Stimulated activated naive CD8-positive, alpha-beta T cell treated with anti-CD3 and anti-CD28 coated beads, Interleukin-15, Interleukin-2, amounts not matched to agents 100 ng/mL and 50 ng/mL, for 24 hours (primary cell): ENCODE data around the gene CDC25B.

Experiments
- H3K27ac Mint-ChIP-seq: one replicate; pipeline ENCODE4 v1.8.0; 2021; ENCODE audit warnings: mild to moderate bottlenecking, mixed read lengths
- H3K27me3 Mint-ChIP-seq: one replicate; pipeline ENCODE4 v1.8.0; 2021; ENCODE audit warnings: mixed read lengths
- H3K36me3 Mint-ChIP-seq: one replicate; pipeline ENCODE4 v1.8.0; 2021; ENCODE audit warnings: low read depth, mixed read lengths
- H3K4me1 Mint-ChIP-seq: one replicate; pipeline ENCODE4 v1.8.0; 2021; ENCODE audit warnings: low read depth, mixed read lengths
- H3K4me3 Mint-ChIP-seq: one replicate; pipeline ENCODE4 v1.8.0; 2021; ENCODE audit warnings: mild to moderate bottlenecking, mixed read lengths
- H3K9me3 Mint-ChIP-seq: one replicate; pipeline ENCODE4 v1.8.0; 2021; ENCODE audit warnings: mixed read lengths

CDC25B gene

GRCh38 chr20:3757268-3757667 lies 38.8 kb upstream of the CDC25B start:
- Mint-ChIP-seq H3K9me3 (no peaks in the 10 kb centered on the region), H3K27me3 (no peaks in the 10 kb centered on the region), H3K36me3 (peaks cover 22% of the 10 kb centered on the region), H3K4me3 (no peak overlapping the region), H3K27ac (no peak overlapping the region), H3K4me1 (peaks cover 5% of the 10 kb centered on the region)

GRCh38 chr20:3758566-3758965 lies 37.5 kb upstream of the CDC25B start:
- Mint-ChIP-seq H3K9me3 (no peaks in the 10 kb centered on the region), H3K27me3 (no peaks in the 10 kb centered on the region), H3K4me1 (no peaks in the 10 kb centered on the region), H3K27ac (no peak overlapping the region), H3K4me3 (no peak overlapping the region), H3K36me3 (peaks cover 22% of the 10 kb centered on the region)

GRCh38 chr20:3759316-3759823 lies 36.7 kb upstream of the CDC25B start:
- Mint-ChIP-seq H3K27ac (no peak overlapping the region), H3K9me3 (no peaks in the 10 kb centered on the region), H3K4me1 (no peaks in the 10 kb centered on the region), H3K36me3 (peaks cover 22% of the 10 kb centered on the region), H3K27me3 (no peaks in the 10 kb centered on the region), H3K4me3 (no peak overlapping the region)

- Mint-ChIP-seq H3K4me3 (no peak overlapping the region), H3K27ac (no peak overlapping the region), H3K4me1 (no peaks in the 10 kb centered on the region), H3K36me3 (peaks cover 22% of the 10 kb centered on the region), H3K27me3 (no peaks in the 10 kb centered on the region), H3K9me3 (no peaks in the 10 kb centered on the region)
Measured at GRCh38 chr20:3759884-3760283, 36.2 kb upstream of the CDC25B start.

GRCh38 chr20:3760655-3761348 lies 35.3 kb upstream of the CDC25B start:
- no peak overlapping the region for H3K4me3 Mint-ChIP-seq
- H3K36me3 Mint-ChIP-seq: peaks cover 22% of the 10 kb centered on the region
- peaks cover 3% of the 10 kb centered on the region for H3K4me1 Mint-ChIP-seq
- no peaks in the 10 kb centered on the region for H3K9me3 Mint-ChIP-seq
- H3K27ac Mint-ChIP-seq: no peak overlapping the region
- H3K27me3 Mint-ChIP-seq: no peaks in the 10 kb centered on the region

GRCh38 chr20:3763671-3764601 lies 32.2 kb upstream of the CDC25B start:
- H3K36me3 Mint-ChIP-seq: peaks cover 6% of the 10 kb centered on the region
- H3K27me3 Mint-ChIP-seq: no peaks in the 10 kb centered on the region
- H3K27ac Mint-ChIP-seq: no peak overlapping the region
- H3K9me3 Mint-ChIP-seq: no peaks in the 10 kb centered on the region
- H3K4me3 Mint-ChIP-seq: no peak overlapping the region
- peaks cover 22% of the 10 kb centered on the region for H3K4me1 Mint-ChIP-seq

- Mint-ChIP-seq H3K4me3 (no peak overlapping the region), H3K27me3 (no peaks in the 10 kb centered on the region), H3K27ac (no peak overlapping the region), H3K9me3 (no peaks in the 10 kb centered on the region), H3K4me1 (peaks cover 30% of the 10 kb centered on the region), H3K36me3 (peaks cover 6% of the 10 kb centered on the region)
Measured at GRCh38 chr20:3764659-3765058, 31.5 kb upstream of the CDC25B start.

- Mint-ChIP-seq H3K36me3 (peaks cover 6% of the 10 kb centered on the region), H3K27me3 (no peaks in the 10 kb centered on the region), H3K9me3 (no peaks in the 10 kb centered on the region), H3K4me1 (peaks cover 31% of the 10 kb centered on the region), H3K4me3 (peak overlapping the region; percentile 90), H3K27ac (no peak overlapping the region)
Measured at GRCh38 chr20:3765171-3765882, 30.8 kb upstream of the CDC25B start.

- H3K27ac Mint-ChIP-seq: peak overlapping the region; percentile 76
- H3K4me3 Mint-ChIP-seq: peak overlapping the region; percentile 90
- peaks cover 31% of the 10 kb centered on the region for H3K4me1 Mint-ChIP-seq
- H3K27me3 Mint-ChIP-seq: no peaks in the 10 kb centered on the region
- H3K36me3 Mint-ChIP-seq: peaks cover 5% of the 10 kb centered on the region
- no peaks in the 10 kb centered on the region for H3K9me3 Mint-ChIP-seq
Measured at GRCh38 chr20:3766422-3767109, 29.5 kb upstream of the CDC25B start.

GRCh38 chr20:3767110-3767426 lies 29.0 kb upstream of the CDC25B start:
- H3K4me3 Mint-ChIP-seq: peak overlapping the region; percentile 90
- peak overlapping the region; percentile 76 for H3K27ac Mint-ChIP-seq
- peaks cover 31% of the 10 kb centered on the region for H3K4me1 Mint-ChIP-seq

GRCh38 chr20:3767427-3768341 lies 28.4 kb upstream of the CDC25B start, which contains the start of gene ADISSP:
Gene ADISSP, minus strand, starts transcription at chr20:3767753. Its CDS starts 7,653 bp downstream, at chr20:3760100.
- H3K36me3 Mint-ChIP-seq: no peaks in the 10 kb centered on the region
- peaks cover 31% of the 10 kb centered on the region for H3K4me1 Mint-ChIP-seq
- H3K27me3 Mint-ChIP-seq: no peaks in the 10 kb centered on the region

More at GRCh38 chr20:3767110-3767426, 29.0 kb upstream of the CDC25B start:
- H3K36me3 Mint-ChIP-seq: peaks cover under 1% of the 10 kb centered on the region
- no peaks in the 10 kb centered on the region for H3K9me3 Mint-ChIP-seq
- no peaks in the 10 kb centered on the region for H3K27me3 Mint-ChIP-seq

GRCh38 chr20:3768342-3769130 lies 27.6 kb upstream of the CDC25B start:
- Mint-ChIP-seq H3K4me1 (peaks cover 31% of the 10 kb centered on the region), H3K36me3 (no peaks in the 10 kb centered on the region), H3K27ac (peak overlapping the region; percentile 92), H3K4me3 (peak overlapping the region; percentile 87), H3K27me3 (no peaks in the 10 kb centered on the region), H3K9me3 (no peaks in the 10 kb centered on the region)

More at GRCh38 chr20:3767427-3768341, 28.4 kb upstream of the CDC25B start, which contains the start of gene ADISSP:
- Mint-ChIP-seq H3K4me3 (peak within 1 kb of the TSS; percentile 90), H3K27ac (peak within 1 kb of the TSS; percentile 92), H3K9me3 (no peaks in the 10 kb centered on the region)

- peaks cover 20% of the 10 kb centered on the region for H3K4me1 Mint-ChIP-seq
- no peaks in the 10 kb centered on the region for H3K36me3 Mint-ChIP-seq
- H3K4me3 Mint-ChIP-seq: no peak overlapping the region
- H3K27me3 Mint-ChIP-seq: no peaks in the 10 kb centered on the region
- no peaks in the 10 kb centered on the region for H3K9me3 Mint-ChIP-seq
- no peak overlapping the region for H3K27ac Mint-ChIP-seq
Measured at GRCh38 chr20:3771552-3772058, 24.5 kb upstream of the CDC25B start.
